HG03378 (cell line): ENCODE measurements around the gene MAP3K20.

Experiments
- ATAC-seq: cut with Tn5 transposase; IDR thresholded peaks from one replicate; pipeline ENCODE4 v1.9.1; 2021; ENCODE audit warnings: mild to moderate bottlenecking, moderate library complexity; ENCODE audit not compliant: unreplicated experiment

Gene MAP3K20

DNA sequence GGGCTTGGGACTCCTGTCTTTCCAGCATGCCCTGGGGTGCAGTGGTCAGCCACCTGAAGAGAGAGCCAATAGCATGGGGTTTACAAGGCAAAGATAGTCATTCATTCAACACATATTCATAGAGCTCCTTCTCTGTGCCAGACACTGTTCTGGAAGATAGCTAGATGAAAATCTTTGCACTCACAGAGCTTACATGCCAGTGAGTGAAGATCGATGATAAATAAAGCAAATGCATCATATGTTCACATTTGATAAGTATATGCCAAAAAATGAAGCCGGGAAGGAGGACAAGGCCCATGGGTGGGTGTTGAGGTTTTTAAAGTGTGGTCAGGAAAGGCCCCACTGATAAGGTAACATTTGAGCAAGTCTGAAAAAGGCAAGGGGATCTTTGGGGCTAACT lies 148.2 kb downstream of the MAP3K20 start:
- no peak for ATAC-seq

DNA sequence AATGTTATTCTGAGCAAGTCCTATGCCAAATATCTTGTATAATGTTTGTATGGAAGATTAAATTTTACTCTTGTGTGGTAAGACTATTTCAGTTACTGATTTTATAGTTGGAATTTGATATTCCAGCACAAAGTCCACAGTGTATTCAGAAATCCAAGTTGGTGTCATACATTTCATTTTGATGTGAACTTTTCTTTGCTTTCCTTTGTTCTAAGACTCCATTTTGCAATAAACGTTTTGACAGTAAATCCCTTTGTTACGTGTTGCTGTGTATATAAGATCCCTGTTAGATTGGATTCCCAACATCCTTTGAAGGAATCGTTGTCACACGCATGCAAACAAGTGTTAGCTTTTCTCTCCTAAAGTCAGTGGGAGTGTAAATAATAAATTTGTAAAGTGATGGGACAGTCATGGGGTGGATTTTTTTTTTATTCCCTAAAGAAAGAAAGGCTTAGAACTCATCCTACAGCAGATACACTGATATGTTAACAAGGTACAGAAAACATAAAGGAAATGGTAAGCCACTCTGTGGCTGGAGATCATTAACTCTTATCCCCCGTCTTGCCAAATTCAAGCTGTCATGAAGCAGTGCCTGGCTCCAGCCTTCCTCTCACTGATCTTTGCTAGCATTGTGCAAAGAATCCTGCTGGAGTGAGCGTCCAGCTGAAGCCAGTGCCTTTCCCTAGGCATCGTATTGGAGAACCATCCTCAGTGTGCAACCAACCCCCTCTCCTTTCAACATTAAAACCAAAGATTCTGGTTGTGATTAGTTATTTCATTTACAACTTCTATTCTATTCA lies 151.5 kb downstream of the MAP3K20 start:
- no peak for ATAC-seq

DNA sequence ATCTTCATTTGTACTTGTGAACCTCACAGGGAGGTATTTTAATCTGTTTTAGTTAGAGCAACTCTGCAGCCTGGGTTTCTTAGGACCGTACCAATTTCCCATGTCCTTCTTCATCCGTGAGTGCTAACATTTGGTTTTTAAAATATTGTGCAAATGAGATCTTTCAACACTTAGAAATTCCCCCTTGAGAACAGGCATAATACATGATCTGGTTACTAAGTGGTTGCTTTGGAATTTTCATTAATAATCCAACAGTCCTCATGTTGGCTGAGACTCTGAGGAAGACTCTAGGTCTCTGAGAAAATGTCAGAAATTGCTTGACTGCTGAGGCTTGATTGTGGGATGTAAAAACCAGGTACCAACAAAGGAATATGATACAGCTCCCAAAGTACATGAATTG lies 153.4 kb downstream of the MAP3K20 start:
- ATAC-seq: no peak

DNA sequence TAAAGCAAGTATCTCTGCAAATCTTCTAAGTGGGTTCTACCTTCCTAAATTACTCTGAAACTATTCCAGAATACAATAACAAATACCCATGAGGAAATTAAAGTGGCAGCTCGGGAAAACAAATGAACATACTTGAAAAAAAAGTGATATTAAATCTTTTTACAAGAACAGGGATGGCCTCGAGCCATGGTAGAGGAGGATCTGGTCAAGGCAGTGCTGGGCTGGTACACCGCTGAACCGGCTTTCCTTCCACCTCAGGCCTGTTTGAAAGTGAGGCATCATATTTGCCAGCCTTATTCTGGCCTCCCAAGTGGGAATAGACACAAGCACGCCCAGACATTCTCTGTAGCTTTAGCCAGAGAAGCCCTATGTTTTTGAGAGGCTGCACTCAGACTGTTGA lies 154.5 kb downstream of the MAP3K20 start:
- no peak for ATAC-seq

DNA sequence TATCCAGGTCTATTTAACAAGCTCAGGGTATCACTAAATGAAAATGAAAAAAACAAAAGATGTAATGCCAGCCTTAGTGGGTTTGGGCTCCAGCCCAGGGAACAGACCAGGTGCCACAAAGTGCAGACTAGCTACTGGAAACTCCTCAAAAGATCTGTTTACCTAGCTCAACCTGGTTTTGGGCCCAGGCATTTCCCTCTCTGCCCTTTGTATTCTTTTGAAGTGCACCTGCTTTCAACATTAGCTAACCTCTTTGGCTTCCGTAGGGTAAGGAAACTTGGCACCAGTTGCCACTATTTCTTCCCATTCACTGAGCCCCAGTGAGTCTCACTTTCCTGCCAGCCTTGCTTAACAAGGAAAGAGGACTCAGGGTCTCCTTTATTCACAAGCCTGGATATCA lies 155.4 kb downstream of the MAP3K20 start:
- no peak for ATAC-seq

DNA sequence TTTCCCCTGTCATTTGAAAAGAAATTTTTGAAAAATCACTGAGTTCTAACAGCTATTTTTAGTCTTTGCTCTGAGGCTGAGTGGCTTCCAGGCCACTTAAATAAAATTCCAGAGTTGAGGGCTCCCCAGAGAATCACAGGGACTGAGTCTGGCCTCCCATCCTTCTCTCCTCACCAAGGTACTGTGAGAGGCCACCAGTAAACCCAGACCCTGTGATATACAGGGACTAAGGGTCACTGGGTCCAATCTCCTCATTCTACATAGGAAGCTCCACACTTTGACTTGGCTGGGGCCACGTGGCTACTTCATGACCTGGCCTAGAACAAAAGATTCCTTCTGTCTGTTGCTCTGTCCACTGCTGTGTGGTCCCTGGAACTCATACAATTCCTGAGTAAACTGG lies 155.8 kb downstream of the MAP3K20 start:
- no peak for ATAC-seq

DNA sequence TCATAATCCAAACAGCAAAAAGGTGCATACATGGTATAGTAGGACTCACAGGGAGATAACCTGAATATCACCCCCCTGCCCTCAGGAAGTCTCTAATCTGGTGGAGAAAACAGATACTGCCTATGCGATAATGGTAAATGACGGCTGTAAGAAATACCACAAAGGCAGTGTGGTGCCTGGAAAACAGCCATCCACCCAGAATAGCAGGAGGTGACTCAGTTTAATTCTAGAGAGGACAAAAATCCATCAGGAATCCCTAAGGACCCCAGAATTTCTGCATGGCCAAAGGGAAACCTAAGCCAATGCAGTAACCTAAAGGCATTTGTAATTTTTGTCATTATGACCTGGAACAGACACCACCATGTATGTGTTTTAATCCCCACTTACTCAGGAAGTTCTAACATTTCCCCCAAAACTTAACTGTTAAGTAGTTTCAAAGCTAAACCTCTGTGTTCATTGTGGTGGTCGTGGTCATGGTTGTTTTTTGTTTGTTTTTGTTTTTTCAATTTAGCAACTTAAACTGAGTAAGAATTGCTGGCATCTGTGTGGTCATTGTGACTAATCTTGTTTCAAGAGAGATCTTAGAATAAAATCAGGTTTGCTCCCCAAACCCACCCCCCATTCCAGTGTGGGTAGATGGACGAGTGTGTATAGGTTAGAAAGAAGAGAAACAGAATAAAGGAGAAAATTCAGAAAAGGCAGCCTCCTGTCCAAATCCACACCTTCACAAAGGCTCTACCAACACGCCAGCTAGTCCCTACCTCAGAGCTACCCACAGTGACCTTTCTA lies 157.5 kb downstream of the MAP3K20 start:
- ATAC-seq: no peak

DNA sequence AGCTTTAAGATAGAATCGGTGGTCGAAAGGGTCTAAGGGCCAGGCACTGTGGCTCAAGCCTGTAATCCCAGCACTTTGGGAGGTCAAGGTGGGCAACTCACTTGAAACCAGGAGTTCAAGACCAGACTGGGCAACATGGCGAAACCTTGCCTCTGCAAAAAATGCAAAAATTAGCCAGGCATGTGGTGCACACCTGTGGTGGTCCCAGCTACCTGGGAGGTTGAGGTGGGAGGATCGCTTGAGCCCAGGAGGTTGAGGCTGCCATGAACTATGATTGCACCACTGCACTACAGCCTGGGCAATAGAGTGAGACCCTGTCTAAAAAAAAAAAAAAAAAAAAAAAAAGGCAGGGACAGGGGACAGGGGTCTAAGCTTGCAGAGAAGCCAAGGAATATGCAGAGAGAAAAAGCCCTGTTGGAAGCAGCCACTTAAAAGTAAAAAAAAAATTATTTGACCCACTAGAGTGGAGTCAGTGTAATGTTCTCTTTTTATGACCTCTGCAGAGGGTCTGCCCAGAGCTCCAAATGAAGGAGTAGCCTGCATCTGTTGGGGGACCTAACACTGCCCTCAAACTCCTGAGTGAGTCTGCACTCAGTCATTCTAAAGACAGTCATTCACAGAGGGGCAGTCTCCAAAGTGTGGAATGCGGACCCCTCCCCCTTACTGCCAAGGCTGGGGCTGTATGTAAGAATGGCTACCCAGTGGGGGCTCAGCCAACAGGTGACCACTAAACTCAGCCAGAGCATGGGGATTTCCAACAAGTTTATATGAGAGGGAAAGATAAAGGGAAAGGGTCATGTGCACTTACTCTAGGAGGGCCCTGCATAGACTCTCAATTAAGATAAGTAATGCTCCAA lies 160.5 kb downstream of the MAP3K20 start:
- ATAC-seq: no peak

DNA sequence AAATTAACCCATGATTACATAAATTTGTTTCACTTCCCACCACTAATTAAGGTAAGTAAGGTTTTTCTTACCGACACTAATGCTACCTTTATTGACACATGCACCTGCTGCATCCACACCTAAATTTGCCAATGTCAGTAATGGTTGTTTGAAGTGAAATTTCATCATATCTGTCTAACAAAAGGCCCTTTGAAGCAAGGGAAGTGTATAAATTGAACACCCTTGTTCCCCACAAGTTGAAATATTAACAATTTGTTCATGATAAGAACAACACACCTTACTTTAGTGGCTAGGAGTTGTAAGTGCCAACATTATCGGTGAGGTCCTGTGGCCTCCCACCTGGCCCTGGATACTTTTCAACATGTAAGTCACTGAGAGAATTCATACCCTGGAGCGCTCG lies 162.7 kb downstream of the MAP3K20 start:
- no peak for ATAC-seq

DNA sequence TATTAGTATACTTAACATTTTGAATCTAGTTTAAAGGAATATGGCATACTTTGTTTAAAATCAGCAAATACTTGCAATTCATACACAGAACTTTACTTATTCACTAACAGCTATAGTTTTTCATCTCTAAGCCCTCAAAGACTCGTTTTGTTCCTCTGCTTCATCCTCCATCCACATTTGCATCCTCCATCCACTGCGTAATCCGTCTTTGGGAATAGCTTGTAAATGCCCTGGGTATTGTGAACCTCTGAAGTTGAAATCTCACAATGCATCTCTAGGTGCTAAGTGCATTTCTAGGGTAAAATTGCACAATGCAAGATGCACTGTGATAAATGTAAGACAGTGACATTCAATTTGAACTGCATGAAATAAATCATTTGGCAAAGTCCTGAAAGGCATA lies 163.2 kb downstream of the MAP3K20 start:
- ATAC-seq: no peak

DNA sequence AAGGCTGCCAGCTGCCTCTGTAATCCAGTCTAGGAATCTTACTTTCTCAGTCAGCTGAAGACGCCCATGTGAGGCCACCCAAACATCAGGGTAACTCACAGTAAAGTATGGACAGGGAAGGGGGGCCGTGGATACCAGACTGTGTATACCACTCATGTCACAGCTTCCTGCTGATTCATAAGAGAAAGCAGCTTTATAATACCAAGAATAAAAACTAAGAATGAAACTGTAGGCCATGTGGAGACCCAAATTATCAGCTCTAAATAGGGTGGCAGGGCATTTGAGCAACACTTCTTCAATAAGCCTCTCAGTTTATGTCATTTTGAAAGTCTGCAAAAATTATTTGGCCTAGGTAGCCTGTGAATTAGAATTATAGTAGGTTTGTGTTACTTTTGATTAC lies 164.0 kb downstream of the MAP3K20 start:
- peak; percentile 99 for ATAC-seq

DNA sequence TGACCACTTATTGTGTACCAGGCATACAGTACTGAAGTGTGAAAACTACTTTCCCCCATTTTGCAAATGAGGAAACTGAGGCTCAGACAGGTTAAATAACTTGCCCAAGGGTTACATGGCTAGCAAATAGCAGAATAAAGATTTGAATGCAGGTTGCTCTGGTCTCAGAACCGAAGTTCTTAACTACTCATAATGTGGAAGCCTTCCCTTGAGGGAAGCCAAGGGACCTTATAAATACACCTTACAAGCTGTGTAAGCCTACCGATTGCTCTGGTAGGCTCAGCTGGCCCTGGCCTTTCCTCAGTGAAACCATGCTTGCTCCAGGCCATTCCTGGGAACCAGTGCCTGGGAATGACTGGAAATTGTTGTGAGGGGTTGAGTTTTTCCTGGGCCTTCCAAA lies 164.4 kb downstream of the MAP3K20 start:
- no peak for ATAC-seq

DNA sequence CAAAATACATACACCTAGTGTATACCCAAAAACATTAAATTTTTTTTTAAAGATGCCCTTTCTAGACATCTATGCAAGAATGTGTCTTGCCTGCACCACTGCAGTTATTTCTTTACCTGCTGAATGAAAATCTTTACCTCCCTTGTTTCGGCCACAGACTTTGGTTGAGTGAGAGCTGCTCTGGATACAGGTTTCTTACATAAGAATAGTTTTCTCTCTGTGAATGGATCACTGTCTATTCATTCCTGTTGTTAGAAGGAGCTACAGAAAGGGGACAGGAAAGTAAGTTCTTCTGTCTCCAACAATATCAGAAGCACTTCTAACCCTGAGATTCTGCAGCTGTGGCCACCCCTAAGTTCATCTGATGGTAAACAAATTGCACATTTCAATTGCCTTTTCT lies 166.0 kb downstream of the MAP3K20 start:
- ATAC-seq: no peak

DNA sequence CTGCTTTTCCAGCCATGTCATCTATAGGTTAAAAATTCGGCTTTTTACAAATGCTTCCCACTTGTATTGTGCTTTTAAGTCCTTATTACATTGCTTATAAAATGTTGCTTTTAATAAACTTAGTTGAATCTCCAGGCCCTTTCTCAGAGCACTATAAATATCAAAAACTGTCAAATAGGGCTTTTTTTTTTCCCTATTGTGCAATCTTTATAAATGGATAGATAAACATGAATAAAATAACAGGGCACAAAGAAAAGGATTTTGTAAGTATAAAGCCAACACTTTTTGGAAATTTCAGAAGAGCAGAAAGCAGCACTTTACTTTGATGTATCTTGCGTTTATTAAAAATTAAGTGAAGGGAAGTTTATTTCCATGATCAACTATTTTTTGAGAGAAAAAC lies 171.5 kb downstream of the MAP3K20 start:
- ATAC-seq: no peak

DNA sequence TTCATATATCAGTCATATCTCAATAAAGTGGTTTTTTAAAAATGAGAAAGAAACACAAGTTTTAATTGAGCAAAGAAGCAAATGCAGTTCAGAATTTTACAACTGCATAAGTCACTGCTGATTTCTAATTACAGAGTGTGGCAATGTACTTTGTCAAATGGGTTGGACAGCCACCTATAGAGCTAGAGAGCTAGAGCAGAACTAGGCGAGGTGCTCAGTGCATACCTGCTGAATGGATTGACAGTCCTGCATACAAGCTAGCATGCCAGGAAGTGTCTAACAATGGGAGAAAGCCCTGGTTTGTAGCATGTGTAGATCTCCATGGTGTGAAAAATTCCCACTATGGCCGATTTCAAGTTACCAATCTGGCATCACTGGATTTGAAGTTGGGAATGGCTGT lies 172.7 kb downstream of the MAP3K20 start:
- ATAC-seq: no peak

DNA sequence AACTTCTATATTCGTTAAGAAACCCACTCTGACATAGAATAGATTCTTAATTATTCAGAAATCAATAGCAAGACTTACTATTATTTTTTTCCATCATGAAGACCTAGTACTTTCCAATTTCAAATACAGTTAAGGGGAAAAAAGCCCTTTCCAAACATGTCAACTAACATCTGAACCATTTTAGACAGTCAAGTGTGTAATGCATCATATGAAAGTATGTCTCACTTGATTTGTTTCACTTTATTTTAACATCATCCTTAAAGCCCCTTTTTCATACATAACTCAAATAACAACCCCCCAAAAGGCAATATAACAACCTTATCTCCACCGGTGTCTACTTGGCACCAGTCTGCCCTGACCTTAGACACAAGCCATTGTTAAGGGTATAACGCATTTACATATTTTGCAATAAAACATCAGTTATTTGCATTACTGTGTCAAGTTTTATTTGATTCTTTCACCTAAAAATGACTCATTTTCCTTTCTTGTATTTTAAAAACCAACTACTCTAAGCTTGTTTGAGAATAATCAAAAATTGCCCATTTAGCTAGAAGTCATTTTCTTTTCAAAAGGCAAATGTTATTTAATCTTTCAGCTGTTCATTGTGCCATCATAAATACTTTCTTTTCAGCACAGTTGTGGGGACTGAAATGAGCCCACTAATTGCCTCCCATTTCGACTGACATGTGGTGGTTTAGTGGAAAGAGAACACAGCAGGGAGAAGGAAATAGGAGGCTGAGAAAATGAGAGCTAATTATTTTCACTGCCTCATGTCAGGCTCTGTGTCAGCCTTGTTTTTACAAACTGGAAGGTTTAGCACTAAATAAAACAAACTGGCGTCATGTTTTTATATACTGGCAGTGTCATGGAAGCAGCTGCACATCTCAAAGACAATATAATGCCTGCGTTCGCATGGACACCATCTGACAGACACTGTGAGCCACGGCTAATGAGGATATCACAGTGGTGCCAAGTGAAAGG lies 174.3 kb downstream of the MAP3K20 start:
- no peak for ATAC-seq

DNA sequence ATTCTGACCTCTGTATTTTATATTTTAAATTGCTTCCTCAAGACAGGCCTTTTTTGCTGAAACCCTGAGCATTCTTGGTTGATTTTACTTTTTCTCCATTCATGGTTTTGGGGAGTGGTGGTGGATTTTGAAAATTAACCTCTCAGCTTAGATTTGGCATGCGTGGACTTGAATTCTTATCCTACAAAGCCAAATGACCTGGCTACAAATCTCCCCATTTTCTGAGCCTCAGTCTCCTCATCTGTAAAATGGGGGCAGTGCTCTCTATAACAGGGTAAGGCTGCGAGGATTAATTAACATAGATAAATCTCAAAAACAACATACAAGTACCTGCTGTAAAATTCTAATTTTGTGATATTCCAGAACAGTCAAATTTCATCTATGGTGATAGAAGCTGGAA lies 175.6 kb downstream of the MAP3K20 start:
- ATAC-seq: no peak

DNA sequence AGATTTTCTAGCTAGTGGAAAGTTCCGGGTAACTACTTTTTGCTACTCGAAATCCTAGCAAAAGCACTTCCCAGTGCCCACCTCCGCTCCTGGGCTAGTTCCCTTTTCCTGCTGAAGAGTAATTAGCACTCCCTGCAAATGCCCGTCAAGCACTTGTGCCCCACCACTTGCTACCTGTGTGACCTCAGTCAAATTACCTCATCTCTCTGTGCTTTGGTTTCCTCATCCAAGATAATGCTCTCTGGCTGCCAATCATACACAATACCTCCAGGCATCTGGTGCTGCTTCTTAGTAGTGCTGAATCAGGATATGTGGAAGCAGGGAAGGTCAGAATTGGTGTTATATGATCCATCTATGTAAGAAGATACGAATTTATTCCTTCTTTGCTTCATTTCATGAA lies 176.9 kb downstream of the MAP3K20 start:
- no peak for ATAC-seq

DNA sequence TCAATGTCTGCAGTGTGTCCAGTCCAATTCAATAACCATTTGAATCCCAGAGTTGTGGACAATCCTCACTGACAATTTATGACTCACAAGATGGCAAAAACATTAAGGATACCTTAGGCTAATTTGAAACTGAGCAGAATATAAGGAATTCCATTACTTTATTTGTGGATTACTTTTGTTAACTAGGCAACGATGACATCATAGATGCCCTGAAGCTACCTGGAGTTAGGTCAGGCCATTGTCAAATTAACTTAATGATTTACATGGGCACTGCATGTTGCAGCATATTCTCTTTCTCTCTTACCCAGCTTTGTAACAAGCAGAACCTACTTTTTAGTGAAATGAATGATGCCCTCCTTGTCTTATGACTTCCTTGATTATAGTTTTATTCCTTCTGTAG lies 179.0 kb downstream of the MAP3K20 start:
- ATAC-seq: no peak

DNA sequence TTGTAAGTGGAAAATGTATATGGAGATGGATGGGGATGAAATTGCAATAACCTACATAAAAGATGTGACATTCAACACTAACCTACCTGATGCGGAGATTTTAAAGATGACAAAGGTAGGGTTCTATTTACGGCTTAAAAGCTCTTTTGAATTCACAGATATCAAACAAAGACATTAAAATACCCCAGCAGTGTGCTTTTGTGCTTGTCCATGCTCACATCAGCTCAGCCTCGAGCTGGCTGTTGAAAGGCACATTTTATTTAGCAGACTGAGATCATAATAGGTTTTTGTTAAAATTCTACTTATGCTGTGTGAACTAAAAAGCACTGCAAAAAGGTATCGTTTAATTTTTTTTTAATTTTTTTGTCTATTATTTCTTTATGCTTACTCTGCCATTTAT lies 183.1 kb downstream of the MAP3K20 start:
- no peak for ATAC-seq
